Effector memory CD8-positive, alpha-beta T cell (primary cell): ENCODE data around the gene SKAP1.

ENCODE experiments used
- ATAC-seq: fragments of 150-1000 bp; cut with Tn5 transposase; replicated peaks from 2 replicates; pipeline ENCODE4 v1.10.0; 2021; ENCODE audit warnings: mild to moderate bottlenecking, moderate library complexity
- DNase-seq, 3 experiments: peaks; one replicate each; pipeline ENCODE4 v3.0.0; 2021
- H3K27ac Mint-ChIP-seq, 2 donors: one replicate each; pipeline ENCODE4 v1.8.0; 2022; ENCODE audit warnings: mild to moderate bottlenecking in 2 of 2, mixed read lengths in 2 of 2, moderate library complexity in 2 of 2
- H3K27me3 Mint-ChIP-seq, 2 donors: one replicate each; pipeline ENCODE4 v1.8.0; 2022; ENCODE audit warnings: mixed read lengths in 2 of 2
- H3K36me3 Mint-ChIP-seq: one replicate; pipeline ENCODE4 v1.8.0; 2022; ENCODE audit warnings: mild to moderate bottlenecking, moderate library complexity, mixed read lengths; ENCODE audit not compliant: insufficient read depth
- H3K4me1 Mint-ChIP-seq, 2 donors: one replicate each; pipeline ENCODE4 v1.8.0; 2022; ENCODE audit warnings: low read depth in 2 of 2, mixed read lengths in 2 of 2
- H3K4me3 Mint-ChIP-seq, 2 donors: one replicate each; pipeline ENCODE4 v1.8.0; 2022; ENCODE audit warnings: mild to moderate bottlenecking in 2 of 2, mixed read lengths in 2 of 2, moderate library complexity in 2 of 2
- H3K9me3 Mint-ChIP-seq, 2 donors: one replicate each; pipeline ENCODE4 v1.8.0; 2022; ENCODE audit warnings: mixed read lengths in 2 of 2

SKAP1 gene

GRCh38 chr17:48174833-48175523 lies 255.0 kb downstream of the SKAP1 start:
- Mint-ChIP-seq H3K4me3 (no peak overlapping the region), H3K4me1 (peaks cover 13 to 28% of the 10 kb centered on the region in 2 donors), H3K36me3 (peaks cover 63% of the 10 kb centered on the region), H3K27ac (peak overlapping the region; percentile 19 to 30), H3K27me3 (no peaks in the 10 kb centered on the region), H3K9me3 (no peaks in the 10 kb centered on the region)
- no peak for DNase-seq
- ATAC-seq: no peak

DNA sequence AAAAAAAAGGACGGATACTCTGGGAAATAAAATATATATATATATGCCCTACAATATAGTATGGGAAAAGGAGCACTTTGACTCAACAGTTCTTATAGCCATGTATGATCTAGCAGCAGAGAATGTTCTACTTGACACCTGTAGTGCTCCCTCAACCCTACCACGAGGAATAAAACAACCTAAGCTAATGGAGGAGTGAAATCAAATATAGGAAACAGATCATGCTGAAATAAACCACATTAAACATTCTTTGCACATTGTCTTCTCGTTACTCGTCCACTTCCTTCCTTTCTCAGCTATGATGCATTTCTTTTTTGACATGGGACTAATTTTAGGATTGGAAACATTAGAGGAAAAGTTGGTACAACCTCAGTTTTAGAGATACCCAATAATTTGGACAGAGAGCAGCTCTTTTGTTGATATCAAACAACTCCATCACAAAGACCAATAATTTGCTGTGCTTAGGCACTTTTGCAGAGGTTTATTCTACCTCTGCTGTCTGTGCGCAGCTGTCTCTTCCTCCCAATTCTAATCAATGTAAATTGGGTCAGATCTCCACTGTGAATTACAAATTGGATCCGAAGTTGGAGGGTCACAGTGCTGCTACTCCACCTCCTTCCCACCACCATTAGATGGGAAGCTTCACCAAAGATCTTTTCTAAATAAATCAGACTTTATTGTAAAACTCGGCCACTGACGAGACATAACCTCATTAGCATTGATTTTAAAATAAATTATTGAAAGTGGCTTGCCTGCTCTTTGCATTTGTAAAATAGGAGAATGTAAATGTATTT lies 256.6 kb downstream of the SKAP1 start:
- no peaks in the 10 kb centered on the region for H3K9me3 Mint-ChIP-seq
- no peak for DNase-seq
- ATAC-seq: no peak

GRCh38 chr17:48169926-48170325 lies 260.1 kb downstream of the SKAP1 start:
- H3K27me3 Mint-ChIP-seq: no peaks in the 10 kb centered on the region
- H3K36me3 Mint-ChIP-seq: peaks cover 55% of the 10 kb centered on the region
- peaks cover 13 to 22% of the 10 kb centered on the region in 2 donors for H3K4me1 Mint-ChIP-seq
- ATAC-seq (no peak), DNase-seq (no peak)
- H3K27ac Mint-ChIP-seq: peak overlapping the region in 1 of 2 donors; percentile 72
- H3K9me3 Mint-ChIP-seq: no peaks in the 10 kb centered on the region
- H3K4me3 Mint-ChIP-seq: no peak overlapping the region

More for the DNA sequence above, 256.6 kb downstream of the SKAP1 start:
- Mint-ChIP-seq H3K4me3 (peak overlapping the region in 1 of 2 donors; percentile 3), H3K36me3 (peaks cover 54% of the 10 kb centered on the region), H3K4me1 (peaks cover 13 to 28% of the 10 kb centered on the region in 2 donors), H3K27ac (peak overlapping the region in 1 of 2 donors; percentile 10), H3K27me3 (no peaks in the 10 kb centered on the region)

- no peak overlapping the region for H3K4me3 Mint-ChIP-seq
- no peaks in the 10 kb centered on the region for H3K9me3 Mint-ChIP-seq
- H3K4me1 Mint-ChIP-seq: peaks cover 0 to 8% of the 10 kb centered on the region in 2 donors
- peaks cover 54% of the 10 kb centered on the region for H3K36me3 Mint-ChIP-seq
- H3K27ac Mint-ChIP-seq: peak overlapping the region; percentile 62 to 80
- ATAC-seq (no peak), DNase-seq (no peak)
- no peaks in the 10 kb centered on the region for H3K27me3 Mint-ChIP-seq
Measured at GRCh38 chr17:48163809-48164208, 266.2 kb downstream of the SKAP1 start.

- Mint-ChIP-seq H3K27ac (peak overlapping the region; percentile 62), H3K4me3 (no peak overlapping the region), H3K9me3 (no peaks in the 10 kb centered on the region), H3K4me1 (peaks cover 0 to 8% of the 10 kb centered on the region in 2 donors), H3K36me3 (peaks cover 54% of the 10 kb centered on the region), H3K27me3 (no peaks in the 10 kb centered on the region)
- DNase-seq: no peak
- ATAC-seq: no peak
Measured at GRCh38 chr17:48162946-48163506, 267.0 kb downstream of the SKAP1 start.

GRCh38 chr17:48162306-48162934 lies 267.6 kb downstream of the SKAP1 start:
- Mint-ChIP-seq H3K4me3 (no peak overlapping the region), H3K36me3 (peaks cover 53% of the 10 kb centered on the region)
- no peak for DNase-seq

GRCh38 chr17:48161127-48161905 lies 268.7 kb downstream of the SKAP1 start:
- H3K27me3 Mint-ChIP-seq: no peaks in the 10 kb centered on the region
- ATAC-seq: no peak
- no peak overlapping the region for H3K4me3 Mint-ChIP-seq
- H3K9me3 Mint-ChIP-seq: no peaks in the 10 kb centered on the region
- peak overlapping the region in 1 of 2 donors; percentile 60 for H3K27ac Mint-ChIP-seq
- H3K36me3 Mint-ChIP-seq: peaks cover 55% of the 10 kb centered on the region
- DNase-seq: no peak
- peaks cover 0 to 4% of the 10 kb centered on the region in 2 donors for H3K4me1 Mint-ChIP-seq

More at GRCh38 chr17:48162306-48162934, 267.6 kb downstream of the SKAP1 start:
- H3K9me3 Mint-ChIP-seq: no peaks in the 10 kb centered on the region
- peaks cover 0 to 8% of the 10 kb centered on the region in 2 donors for H3K4me1 Mint-ChIP-seq
- H3K27me3 Mint-ChIP-seq: no peaks in the 10 kb centered on the region
- peak overlapping the region in 1 of 2 donors; percentile 62 for H3K27ac Mint-ChIP-seq
- no peak for ATAC-seq

GRCh38 chr17:48160177-48161081 lies 269.6 kb downstream of the SKAP1 start:
- Mint-ChIP-seq H3K36me3 (peaks cover 59% of the 10 kb centered on the region), H3K4me1 (peaks cover 0 to 4% of the 10 kb centered on the region in 2 donors)

GRCh38 chr17:48159232-48159631 lies 270.8 kb downstream of the SKAP1 start:
- Mint-ChIP-seq H3K27me3 (no peaks in the 10 kb centered on the region), H3K4me3 (no peak overlapping the region), H3K36me3 (peaks cover 60% of the 10 kb centered on the region), H3K27ac (peak overlapping the region in 1 of 2 donors; percentile 26), H3K4me1 (peaks cover 0 to under 1% of the 10 kb centered on the region in 2 donors), H3K9me3 (no peaks in the 10 kb centered on the region)
- ATAC-seq (no peak), DNase-seq (no peak)

More at GRCh38 chr17:48160177-48161081, 269.6 kb downstream of the SKAP1 start:
- no peak for ATAC-seq
- no peak for DNase-seq
- Mint-ChIP-seq H3K27ac (peak overlapping the region in 1 of 2 donors; percentile 60), H3K27me3 (no peaks in the 10 kb centered on the region), H3K9me3 (no peaks in the 10 kb centered on the region), H3K4me3 (no peak overlapping the region)

- no peak overlapping the region for H3K4me3 Mint-ChIP-seq
- no peaks in the 10 kb centered on the region for H3K4me1 Mint-ChIP-seq
- H3K9me3 Mint-ChIP-seq: no peaks in the 10 kb centered on the region
- H3K27ac Mint-ChIP-seq: no peak overlapping the region
- ATAC-seq (no peak), DNase-seq (no peak)
- H3K36me3 Mint-ChIP-seq: peaks cover 69% of the 10 kb centered on the region
- H3K27me3 Mint-ChIP-seq: no peaks in the 10 kb centered on the region
Measured at GRCh38 chr17:48155889-48156611, 274.0 kb downstream of the SKAP1 start.

- peak overlapping the region; percentile 38 to 44 for H3K27ac Mint-ChIP-seq
- H3K36me3 Mint-ChIP-seq: peaks cover 73% of the 10 kb centered on the region
- no peaks in the 10 kb centered on the region for H3K27me3 Mint-ChIP-seq
- H3K4me3 Mint-ChIP-seq: no peak overlapping the region
- H3K9me3 Mint-ChIP-seq: no peaks in the 10 kb centered on the region
- H3K4me1 Mint-ChIP-seq: no peaks in the 10 kb centered on the region
- DNase-seq: no peak
- ATAC-seq: no peak
Measured at GRCh38 chr17:48153691-48154358, 276.2 kb downstream of the SKAP1 start.
